ENCODE results near the gene NXPE4. TPM values are rescaled to one million over a fixed set of nuclear protein-coding genes. Genes with fewer than 3 reads are reported as not detected.
A peak's percentile ranks its signal among the peaks of the same experiment; 100 is the strongest.

The NXPE4 gene
- total and polyA plus RNA-seq, 2 of the 8 experiments (the other 6 are each of a cell fraction or from before 2014, with no cell fraction given), result not detected

DNA sequence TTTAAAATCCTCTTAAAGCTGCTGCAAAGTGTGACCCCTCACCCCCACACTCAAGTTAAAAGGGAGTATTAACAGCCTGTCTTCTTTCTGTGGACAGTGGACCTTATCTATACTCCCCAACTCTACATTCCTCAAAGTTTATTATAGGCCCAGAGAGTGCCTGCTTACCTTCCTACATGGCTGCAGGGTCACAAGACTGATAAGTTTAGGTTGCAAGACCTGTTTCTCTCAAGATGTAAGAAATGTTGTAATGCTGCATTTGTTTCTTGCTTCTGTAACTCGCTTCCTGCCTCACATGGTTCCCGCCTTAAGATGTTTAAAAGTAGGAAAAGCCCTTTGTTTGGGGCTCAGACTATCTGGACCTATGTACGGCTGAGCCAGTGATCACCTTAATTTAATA, 25.8 kb downstream of the NXPE4 start:
- Histone ChIP-seq H3K27me3 (replicated peaks in 1 of 4; ENCODE audit: control insufficient read depth in 3 of 4, extremely low read depth in 1 of 4, insufficient read depth in 3 of 4, low read length in 3 of 4) (no peaks in the 10 kb centered on the region), H3K4me3 (ENCODE audit: extremely low read depth in 1 of 4, insufficient read depth in 2 of 4, low read depth in 3 of 4, low read length in 4 of 4) (no peak overlapping the region), H3K23me2 (ENCODE audit: low read depth, low read length) (no peaks in the 10 kb centered on the region), H4K8ac (ENCODE audit: extremely low read depth, insufficient read depth, low read length) (no peak overlapping the region), H2AK5ac (ENCODE audit: low read depth, low read length) (no peak overlapping the region), H3K56ac (replicated peaks; ENCODE audit: insufficient read length, low read depth, low read length) (no peak overlapping the region), H2BK15ac (ENCODE audit: low read length) (no peak overlapping the region), H3K23ac (ENCODE audit: insufficient read length) (no peak overlapping the region), H3K18ac (ENCODE audit: extremely low read depth, low read length) (no peak overlapping the region), H2BK20ac (ENCODE audit: low read length) (0 out of 2 replicates have a peak overlapping the region, but pooled peaks have one; percentile 55), H2BK12ac (ENCODE audit: low read depth, low read length) (no peak overlapping the region), H2AFZ (ENCODE audit: low read length) (peak overlapping the region; percentile 36; the same call in 1 of the 2 replicates), H4K91ac (replicated peaks; ENCODE audit: insufficient read length, low read length) (no peak overlapping the region), H3K79me1 (ENCODE audit: low read depth, low read length) (no peaks in the 10 kb centered on the region), H3K4me2 (ENCODE audit: insufficient read depth in 1 of 2, low read depth in 2 of 2, low read length in 2 of 2) (no peak overlapping the region), H3K9ac (replicated peaks in 1 of 4; ENCODE audit: extremely low read depth in 1 of 4, low read depth in 3 of 4, low read length in 3 of 4) (no peak overlapping the region), H3K4ac (replicated peaks; ENCODE audit: insufficient read length, low read depth, low read length) (no peak overlapping the region), H3K14ac (ENCODE audit: insufficient read length) (no peak overlapping the region), H3K79me2 (ENCODE audit: control insufficient read depth in 1 of 2, insufficient read depth in 2 of 2, low read length in 2 of 2) (no peaks in the 10 kb centered on the region), H4K5ac (ENCODE audit: insufficient read length, low read depth, low read length) (no peak overlapping the region), H3K27ac (ENCODE audit: low read depth, low read length) (no peak overlapping the region), H2BK5ac (ENCODE audit: low read depth, low read length) (no peak overlapping the region), H3K36me3 (ENCODE audit: control insufficient read depth in 2 of 4, insufficient read depth in 4 of 4, low read length in 3 of 4) (no peaks in the 10 kb centered on the region), H4K20me1 (replicated peaks in 1 of 2; ENCODE audit: control insufficient read depth in 1 of 2, insufficient read depth in 2 of 2, low read length in 2 of 2) (no peaks in the 10 kb centered on the region), H3K4me1 (replicated peaks in 1 of 4; ENCODE audit: control insufficient read depth in 3 of 4, insufficient read depth in 4 of 4, low read length in 3 of 4) (peaks cover 3 to 9% (median 5%) of the 10 kb centered on the region in 4 experiments; a peak in 4 of 7 replicates), H3K9me3 (ENCODE audit: insufficient read depth in 2 of 2, low read depth in 1 of 2, low read length in 1 of 2) (no peaks in the 10 kb centered on the region; a peak in 2 of 4 replicates), H2BK120ac (replicated peaks; ENCODE audit: low read depth, low read length) (no peak overlapping the region)
- CTCF ChIA-PET (ENCODE audit: partially characterized antibody), result no interaction called here
- POLR2A ChIA-PET (ENCODE audit: partially characterized antibody), result interaction anchor here (1.2 kb wide), 1 partner anchor 20 kb away, joined by 3 read pairs; no protein-coding TSS in a partner anchor
- FAIRE-seq, result no peak
- 93% methylated on average over 3 of the region's 3 CpGs; no CpG with 5 or more reads in 1 of the 2 experiments for WGBS, 2 experiments (ENCODE audit: extremely low coverage in 1 of 2, insufficient coverage in 1 of 2, insufficient read length in 1 of 2, insufficient replicate concordance in 2 of 2, low coverage in 1 of 2, low lambda C conversion rate in 2 of 2, missing lambda C conversion rate in 1 of 2)
- no peak for DNase-seq (ENCODE audit: low read depth in 1 of 2, low spot score in 2 of 2)
- TF ChIP-seq CTBP2 (IDR thresholded peaks at IDR 0.05; ENCODE audit: borderline replicate concordance, insufficient read depth, insufficient read length, low read length), result no peak
- no peak for TF ChIP-seq TAF7 (optimal IDR thresholded peaks at IDR 0.05; ENCODE audit: borderline replicate concordance, low read depth, low read length)
- no peak for TF ChIP-seq GABPA (IDR thresholded peaks at IDR 0.05; ENCODE audit: borderline replicate concordance, insufficient read depth, low read length)
- TF ChIP-seq, protein P1, sequence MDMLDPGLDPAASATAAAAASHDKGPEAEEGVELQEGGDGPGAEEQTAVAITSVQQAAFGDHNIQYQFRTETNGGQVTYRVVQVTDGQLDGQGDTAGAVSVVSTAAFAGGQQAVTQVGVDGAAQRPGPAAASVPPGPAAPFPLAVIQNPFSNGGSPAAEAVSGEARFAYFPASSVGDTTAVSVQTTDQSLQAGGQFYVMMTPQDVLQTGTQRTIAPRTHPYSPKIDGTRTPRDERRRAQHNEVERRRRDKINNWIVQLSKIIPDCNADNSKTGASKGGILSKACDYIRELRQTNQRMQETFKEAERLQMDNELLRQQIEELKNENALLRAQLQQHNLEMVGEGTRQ (IDR thresholded peaks at IDR 0.05; ENCODE audit: low read length), result no peak
- no peak for TF ChIP-seq JUN (IDR thresholded peaks at IDR 0.05; ENCODE audit: low read depth, low read length)
- TF ChIP-seq GTF2F1 (IDR thresholded peaks at IDR 0.05; ENCODE audit: borderline replicate concordance, low read depth, low read length), result no peak
- no peak for TF ChIP-seq CHD2 (IDR thresholded peaks at IDR 0.05; ENCODE audit: low read length)
- TF ChIP-seq BRCA1 (IDR thresholded peaks at IDR 0.05; ENCODE audit: low read depth, low read length), result no peak
- no peak for TF ChIP-seq KDM5A (IDR thresholded peaks at IDR 0.05; ENCODE audit: low read length)
- TF ChIP-seq RBBP5 (IDR thresholded peaks at IDR 0.05; ENCODE audit: borderline replicate concordance, low read depth, low read length), result no peak
- no peak for TF ChIP-seq YY1 (IDR thresholded peaks at IDR 0.05; ENCODE audit: low read depth, low read length)
- no peak for TF ChIP-seq SRF (IDR thresholded peaks at IDR 0.05; ENCODE audit: low read depth, low read length)

All from H1 (cell line).